T-helper 1 cell treated with Interleukin-12 subunit alpha and Interleukin-12 subunit beta and Interleukin-4 antibody, amounts not matched to agents 30 μg/mL and 1 μg/mL, for 36 hours (primary cell): Measurements from ENCODE around the gene UGT1A5.
"Not testable (repeated sequence)": the region's sequence is repeated elsewhere in the genome, so short reads cannot be mapped to it uniquely, and the experiment has no call there.

Experiments
- H3K27ac Mint-ChIP-seq: one replicate; pipeline ENCODE4 v1.8.0; 2021; ENCODE audit warnings: mild to moderate bottlenecking, mixed read lengths
- H3K27me3 Mint-ChIP-seq: one replicate; pipeline ENCODE4 v1.8.0; 2021; ENCODE audit warnings: low read depth, mixed read lengths
- H3K36me3 Mint-ChIP-seq: one replicate; pipeline ENCODE4 v1.8.0; 2021; ENCODE audit warnings: low read depth, mixed read lengths
- H3K4me1 Mint-ChIP-seq: one replicate; pipeline ENCODE4 v1.8.0; 2021; ENCODE audit warnings: low read depth, mixed read lengths
- H3K4me3 Mint-ChIP-seq: one replicate; pipeline ENCODE4 v1.8.0; 2021; ENCODE audit warnings: mild to moderate bottlenecking, moderate library complexity, mixed read lengths
- H3K9me3 Mint-ChIP-seq: one replicate; pipeline ENCODE4 v1.8.0; 2021; ENCODE audit warnings: mixed read lengths

Gene UGT1A5

GRCh38 chr2:233747283-233747544, 34.5 kb downstream of the UGT1A5 start:
- Mint-ChIP-seq H3K9me3 (peaks cover 19% of the 10 kb centered on the region), H3K27me3 (no peaks in the 10 kb centered on the region), H3K4me3 (no peak overlapping the region)

GRCh38 chr2:233750689-233751088, 38.0 kb downstream of the UGT1A5 start:
- H3K9me3 Mint-ChIP-seq = peaks cover 19% of the 10 kb centered on the region
- H3K36me3 Mint-ChIP-seq, H3K27ac Mint-ChIP-seq, H3K27me3 Mint-ChIP-seq, H3K4me1 Mint-ChIP-seq, H3K4me3 Mint-ChIP-seq: not testable (repeated sequence)

More at GRCh38 chr2:233747283-233747544, 34.5 kb downstream of the UGT1A5 start:
- no peaks in the 10 kb centered on the region for H3K36me3 Mint-ChIP-seq
- no peaks in the 10 kb centered on the region for H3K4me1 Mint-ChIP-seq
- H3K27ac Mint-ChIP-seq = no peak overlapping the region

GRCh38 chr2:233751212-233752009, 38.7 kb downstream of the UGT1A5 start:
- H3K27ac Mint-ChIP-seq, H3K36me3 Mint-ChIP-seq, H3K4me1 Mint-ChIP-seq, H3K4me3 Mint-ChIP-seq, H3K27me3 Mint-ChIP-seq: not testable (repeated sequence)
- peaks cover 19% of the 10 kb centered on the region for H3K9me3 Mint-ChIP-seq

GRCh38 chr2:233754872-233755611, 42.3 kb downstream of the UGT1A5 start:
- no peaks in the 10 kb centered on the region for H3K36me3 Mint-ChIP-seq
- H3K4me3 Mint-ChIP-seq = no peak overlapping the region
- no peaks in the 10 kb centered on the region for H3K4me1 Mint-ChIP-seq
- peaks cover 14% of the 10 kb centered on the region for H3K9me3 Mint-ChIP-seq
- no peak overlapping the region for H3K27ac Mint-ChIP-seq
- peaks cover 4% of the 10 kb centered on the region for H3K27me3 Mint-ChIP-seq

- Mint-ChIP-seq H3K27me3 (peaks cover 4% of the 10 kb centered on the region), H3K9me3 (peaks cover 2% of the 10 kb centered on the region), H3K36me3 (no peaks in the 10 kb centered on the region), H3K4me1 (no peaks in the 10 kb centered on the region), H3K27ac (no peak overlapping the region), H3K4me3 (no peak overlapping the region)
Observed at GRCh38 chr2:233756429-233757081, 43.8 kb downstream of the UGT1A5 start.

GRCh38 chr2:233758141-233758540, 45.4 kb downstream of the UGT1A5 start:
- Mint-ChIP-seq H3K4me3 (no peak overlapping the region), H3K9me3 (no peaks in the 10 kb centered on the region), H3K27me3 (no peaks in the 10 kb centered on the region), H3K4me1 (no peaks in the 10 kb centered on the region), H3K36me3 (no peaks in the 10 kb centered on the region), H3K27ac (no peak overlapping the region)

- Mint-ChIP-seq H3K27ac (no peak overlapping the region), H3K36me3 (no peaks in the 10 kb centered on the region), H3K9me3 (no peaks in the 10 kb centered on the region), H3K27me3 (no peaks in the 10 kb centered on the region), H3K4me1 (no peaks in the 10 kb centered on the region), H3K4me3 (no peak overlapping the region)
Observed at GRCh38 chr2:233758849-233759248, 46.1 kb downstream of the UGT1A5 start.

- Mint-ChIP-seq H3K4me3 (no peak within 1 kb of the TSS), H3K27me3 (no peaks in the 10 kb centered on the region), H3K9me3 (no peaks in the 10 kb centered on the region), H3K36me3 (no peaks in the 10 kb centered on the region), H3K4me1 (no peaks in the 10 kb centered on the region), H3K27ac (no peak within 1 kb of the TSS)
Observed at GRCh38 chr2:233760043-233760442, 47.3 kb downstream of the UGT1A5 start, which contains the start of gene UGT1A1. Gene UGT1A1, plus strand, starts transcription at chr2:233760270. Its CDS starts 18 bp downstream, at chr2:233760288.

- Mint-ChIP-seq H3K4me1 (no peaks in the 10 kb centered on the region), H3K4me3 (no peak overlapping the region), H3K27ac (no peak overlapping the region), H3K27me3 (no peaks in the 10 kb centered on the region), H3K36me3 (no peaks in the 10 kb centered on the region), H3K9me3 (no peaks in the 10 kb centered on the region)
Observed at GRCh38 chr2:233761040-233761769, 48.5 kb downstream of the UGT1A5 start.

- H3K27ac Mint-ChIP-seq = no peak overlapping the region
- H3K27me3 Mint-ChIP-seq = no peaks in the 10 kb centered on the region
- H3K4me3 Mint-ChIP-seq = no peak overlapping the region
- H3K9me3 Mint-ChIP-seq = no peaks in the 10 kb centered on the region
- no peaks in the 10 kb centered on the region for H3K4me1 Mint-ChIP-seq
- no peaks in the 10 kb centered on the region for H3K36me3 Mint-ChIP-seq
Observed at GRCh38 chr2:233764264-233764663, 51.6 kb downstream of the UGT1A5 start.

- Mint-ChIP-seq H3K9me3 (no peaks in the 10 kb centered on the region), H3K36me3 (no peaks in the 10 kb centered on the region), H3K27ac (no peak overlapping the region), H3K4me1 (no peaks in the 10 kb centered on the region), H3K4me3 (no peak overlapping the region), H3K27me3 (no peaks in the 10 kb centered on the region)
Observed at GRCh38 chr2:233764761-233765160, 52.1 kb downstream of the UGT1A5 start.

GRCh38 chr2:233766416-233766815, 53.7 kb downstream of the UGT1A5 start:
- H3K27me3 Mint-ChIP-seq = no peaks in the 10 kb centered on the region
- no peaks in the 10 kb centered on the region for H3K4me1 Mint-ChIP-seq
- H3K36me3 Mint-ChIP-seq = no peaks in the 10 kb centered on the region
- no peaks in the 10 kb centered on the region for H3K9me3 Mint-ChIP-seq
- H3K4me3 Mint-ChIP-seq = no peak overlapping the region
- H3K27ac Mint-ChIP-seq = no peak overlapping the region

- Mint-ChIP-seq H3K4me3 (no peak overlapping the region), H3K9me3 (no peaks in the 10 kb centered on the region), H3K27me3 (no peaks in the 10 kb centered on the region), H3K36me3 (no peaks in the 10 kb centered on the region), H3K4me1 (no peaks in the 10 kb centered on the region), H3K27ac (no peak overlapping the region)
Observed at GRCh38 chr2:233768076-233768475, 55.4 kb downstream of the UGT1A5 start.

- no peaks in the 10 kb centered on the region for H3K36me3 Mint-ChIP-seq
- H3K4me3 Mint-ChIP-seq = no peak overlapping the region
- H3K4me1 Mint-ChIP-seq = no peaks in the 10 kb centered on the region
- no peaks in the 10 kb centered on the region for H3K9me3 Mint-ChIP-seq
- no peaks in the 10 kb centered on the region for H3K27me3 Mint-ChIP-seq
- no peak overlapping the region for H3K27ac Mint-ChIP-seq
Observed at GRCh38 chr2:233769260-233769659, 56.6 kb downstream of the UGT1A5 start.
